Karpas-422 (cell line): Measurements from ENCODE around the gene BRCA2. TPM values are rescaled to one million over a fixed set of nuclear protein-coding genes. Genes with fewer than 3 reads are reported as not detected.

Source experiments
- DNase-seq: peaks from one replicate; pipeline ENCODE4 v3.0.0-alpha.2; 2015
- H2AFZ ChIP-seq: fragments of 200-600 bp; sonication (generic); 2 replicates; pipeline ENCODE4 v1.6.1; 2014; ENCODE audit warnings: antibody characterized with exemption, low read length, mixed read lengths
- H3K27ac ChIP-seq: fragments of 200-600 bp; sonication (generic); 2 replicates; pipeline ENCODE4 v1.5.1; 2014; ENCODE audit warnings: mild to moderate bottlenecking, low read length, moderate library complexity
- H3K27me3 ChIP-seq: fragments of 200-600 bp; sonication (generic); 2 replicates; pipeline ENCODE4 v1.6.1; 2014; ENCODE audit warnings: low read length, mixed read lengths
- H3K36me3 ChIP-seq: fragments of 200-600 bp; sonication (generic); 2 replicates; pipeline ENCODE4 v1.6.1; 2014; ENCODE audit warnings: low read length, mixed read lengths; ENCODE audit not compliant: insufficient read depth
- H3K4me1 ChIP-seq: fragments of 200-600 bp; sonication (generic); 2 replicates; pipeline ENCODE4 v1.6.1; 2014; ENCODE audit warnings: mild to moderate bottlenecking, low read length, mixed read lengths
- H3K4me2 ChIP-seq: fragments of 200-600 bp; sonication (generic); 2 replicates; pipeline ENCODE4 v1.6.1; 2014; ENCODE audit warnings: low read length, low read depth, mild to moderate bottlenecking; ENCODE audit not compliant: poor library complexity, severe bottlenecking
- H3K4me3 ChIP-seq: fragments of 200-600 bp; sonication (generic); 2 replicates; pipeline ENCODE4 v1.5.1; 2014; ENCODE audit warnings: mild to moderate bottlenecking, antibody characterized with exemption, low read length, mixed read lengths
- H3K79me2 ChIP-seq: fragments of 200-600 bp; sonication (generic); 2 replicates; pipeline ENCODE4 v1.6.1; 2014; ENCODE audit warnings: mild to moderate bottlenecking, low read length, mixed read lengths
- H3K9ac ChIP-seq: fragments of 200-600 bp; sonication (generic); 2 replicates; pipeline ENCODE4 v1.6.0; 2014; ENCODE audit warnings: low read length
- H3K9me2 ChIP-seq: fragments of 200-600 bp; sonication (generic), shearing (Covaris generic); replicated peaks from 2 replicates; pipeline ENCODE4 v1.6.0; 2014; ENCODE audit warnings: mild to moderate bottlenecking, low read length, moderate library complexity; ENCODE audit not compliant: insufficient read depth
- H3K9me3 ChIP-seq: fragments of 300-700, 200-600 bp; sonication (generic); 2 replicates; pipeline ENCODE4 v1.6.1; 2014; ENCODE audit warnings: low read length, mixed read lengths
- H4K20me1 ChIP-seq: fragments of 200-600 bp; sonication (generic); 2 replicates; pipeline ENCODE4 v1.6.1; 2014; ENCODE audit warnings: mild to moderate bottlenecking, antibody characterized with exemption, low read length, low read depth; ENCODE audit not compliant: insufficient read depth
- total RNA-seq: library from RNA; depleted of rRNA; stranded (reverse); fragments of >200 nt; shearing (Covaris generic); gene quantifications from 2 replicates; pipeline ENCODE4 v1.2.3, GENCODE V29; 2014; ENCODE audit warnings: low replicate concordance

The BRCA2 gene
- total RNA-seq, 1 experiment from 2014 or later, result 16.8 TPM

DNA sequence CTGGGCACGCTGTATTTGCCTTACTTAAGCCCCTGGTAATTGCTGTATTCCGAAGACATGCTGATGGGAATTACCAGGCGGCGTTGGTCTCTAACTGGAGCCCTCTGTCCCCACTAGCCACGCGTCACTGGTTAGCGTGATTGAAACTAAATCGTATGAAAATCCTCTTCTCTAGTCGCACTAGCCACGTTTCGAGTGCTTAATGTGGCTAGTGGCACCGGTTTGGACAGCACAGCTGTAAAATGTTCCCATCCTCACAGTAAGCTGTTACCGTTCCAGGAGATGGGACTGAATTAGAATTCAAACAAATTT is 676 bp downstream of the BRCA2 start:
- no peak for DNase-seq

DNA sequence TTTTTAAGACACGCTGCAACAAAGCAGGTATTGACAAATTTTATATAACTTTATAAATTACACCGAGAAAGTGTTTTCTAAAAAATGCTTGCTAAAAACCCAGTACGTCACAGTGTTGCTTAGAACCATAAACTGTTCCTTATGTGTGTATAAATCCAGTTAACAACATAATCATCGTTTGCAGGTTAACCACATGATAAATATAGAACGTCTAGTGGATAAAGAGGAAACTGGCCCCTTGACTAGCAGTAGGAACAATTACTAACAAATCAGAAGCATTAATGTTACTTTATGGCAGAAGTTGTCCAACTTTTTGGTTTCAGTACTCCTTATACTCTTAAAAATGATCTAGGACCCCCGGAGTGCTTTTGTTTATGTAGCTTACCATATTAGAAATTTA is 1.2 kb downstream of the BRCA2 start:
- Histone ChIP-seq H3K9ac (peak overlapping the region; percentile 98), H3K4me2 (peak overlapping the region; percentile 100), H3K36me3 (peaks cover 11% of the 10 kb centered on the region; the same call in 1 of the 2 replicates), H3K4me1 (peaks cover 30% of the 10 kb centered on the region), H4K20me1 (no peaks in the 10 kb centered on the region), H3K27ac (peak overlapping the region; percentile 90), H3K27me3 (no peaks in the 10 kb centered on the region), H3K79me2 (peaks cover 26% of the 10 kb centered on the region), H3K4me3 (peak overlapping the region; percentile 93), H3K9me3 (no peaks in the 10 kb centered on the region), H2AFZ (no peak overlapping the region), H3K9me2 (no peaks in the 10 kb centered on the region)
- DNase-seq, result peak; percentile 45

More for the DNA sequence above, 676 bp downstream of the BRCA2 start:
- H3K9ac ChIP-seq, result peak overlapping the region; percentile 98
- peak overlapping the region; percentile 47; the same call in 1 of the 2 replicates for H2AFZ ChIP-seq
- no peaks in the 10 kb centered on the region for H3K27me3 ChIP-seq
- H3K36me3 ChIP-seq, result peaks cover 8% of the 10 kb centered on the region; the same call in 1 of the 2 replicates
- peak overlapping the region; percentile 93 for H3K4me3 ChIP-seq
- peak overlapping the region; percentile 90 for H3K27ac ChIP-seq
- peak overlapping the region; percentile 100 for H3K4me2 ChIP-seq
- H3K79me2 ChIP-seq, result peaks cover 24% of the 10 kb centered on the region
- H4K20me1 ChIP-seq, result no peaks in the 10 kb centered on the region
- H3K9me2 ChIP-seq, result no peaks in the 10 kb centered on the region
- peaks cover 30% of the 10 kb centered on the region for H3K4me1 ChIP-seq
- H3K9me3 ChIP-seq, result no peaks in the 10 kb centered on the region

DNA sequence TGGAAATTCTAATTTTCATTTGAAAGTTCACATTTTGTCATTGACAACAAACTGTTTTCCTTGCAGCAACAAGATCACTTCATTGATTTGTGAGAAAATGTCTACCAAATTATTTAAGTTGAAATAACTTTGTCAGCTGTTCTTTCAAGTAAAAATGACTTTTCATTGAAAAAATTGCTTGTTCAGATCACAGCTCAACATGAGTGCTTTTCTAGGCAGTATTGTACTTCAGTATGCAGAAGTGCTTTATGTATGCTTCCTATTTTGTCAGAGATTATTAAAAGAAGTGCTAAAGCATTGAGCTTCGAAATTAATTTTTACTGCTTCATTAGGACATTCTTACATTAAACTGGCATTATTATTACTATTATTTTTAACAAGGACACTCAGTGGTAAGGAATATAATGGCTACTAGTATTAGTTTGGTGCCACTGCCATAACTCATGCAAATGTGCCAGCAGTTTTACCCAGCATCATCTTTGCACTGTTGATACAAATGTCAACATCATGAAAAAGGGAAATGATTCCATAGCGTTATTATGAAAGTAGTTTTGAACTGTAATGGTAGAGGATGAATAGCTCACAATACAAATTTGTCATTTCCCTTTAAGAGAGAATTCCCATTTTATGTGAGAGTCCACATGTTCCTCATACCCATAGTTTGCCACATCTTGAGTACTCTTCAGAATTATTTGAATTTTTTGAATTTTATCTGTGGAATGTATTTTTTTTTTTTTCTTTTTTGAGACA is 2.6 kb downstream of the BRCA2 start:
- H3K27me3 ChIP-seq, result no peaks in the 10 kb centered on the region
- no peak for DNase-seq
- H3K9ac ChIP-seq, result no peak overlapping the region
- peaks cover 23% of the 10 kb centered on the region for H3K36me3 ChIP-seq
- H2AFZ ChIP-seq, result no peak overlapping the region
- no peak overlapping the region for H3K27ac ChIP-seq
- H3K4me2 ChIP-seq, result no peak overlapping the region
- H3K9me3 ChIP-seq, result no peaks in the 10 kb centered on the region
- H3K79me2 ChIP-seq, result peaks cover 32% of the 10 kb centered on the region
- peaks cover 30% of the 10 kb centered on the region for H3K4me1 ChIP-seq
- H4K20me1 ChIP-seq, result no peaks in the 10 kb centered on the region
- no peak overlapping the region for H3K4me3 ChIP-seq
- H3K9me2 ChIP-seq, result no peaks in the 10 kb centered on the region

DNA sequence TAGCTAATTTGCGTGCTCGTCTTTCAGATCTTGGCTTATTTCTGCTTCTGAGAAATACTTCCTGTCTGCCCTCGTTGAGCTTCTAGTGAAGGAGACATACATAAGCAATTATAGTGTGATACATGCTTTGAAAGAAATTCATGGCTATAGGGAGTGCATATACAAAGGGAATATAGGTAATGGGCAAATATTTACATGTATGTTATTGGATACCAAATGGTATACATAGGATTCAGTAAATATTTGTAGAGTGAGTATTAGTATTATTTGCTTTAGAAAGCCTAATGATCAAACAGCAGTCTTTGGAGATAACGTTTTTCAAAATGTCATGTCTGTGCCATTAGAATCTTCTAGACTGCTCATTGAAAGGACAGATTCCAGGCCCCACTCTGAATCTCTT is 5.2 kb downstream of the BRCA2 start:
- Histone ChIP-seq H3K36me3 (peaks cover 27% of the 10 kb centered on the region), H3K79me2 (peaks cover 37% of the 10 kb centered on the region), H3K4me1 (peaks cover 19% of the 10 kb centered on the region), H3K9me2 (no peaks in the 10 kb centered on the region), H3K9ac (no peak overlapping the region), H3K27ac (no peak overlapping the region), H3K4me3 (no peak overlapping the region), H2AFZ (no peak overlapping the region), H3K4me2 (no peak overlapping the region), H3K9me3 (no peaks in the 10 kb centered on the region), H3K27me3 (no peaks in the 10 kb centered on the region), H4K20me1 (no peaks in the 10 kb centered on the region)
- DNase-seq, result no peak

DNA sequence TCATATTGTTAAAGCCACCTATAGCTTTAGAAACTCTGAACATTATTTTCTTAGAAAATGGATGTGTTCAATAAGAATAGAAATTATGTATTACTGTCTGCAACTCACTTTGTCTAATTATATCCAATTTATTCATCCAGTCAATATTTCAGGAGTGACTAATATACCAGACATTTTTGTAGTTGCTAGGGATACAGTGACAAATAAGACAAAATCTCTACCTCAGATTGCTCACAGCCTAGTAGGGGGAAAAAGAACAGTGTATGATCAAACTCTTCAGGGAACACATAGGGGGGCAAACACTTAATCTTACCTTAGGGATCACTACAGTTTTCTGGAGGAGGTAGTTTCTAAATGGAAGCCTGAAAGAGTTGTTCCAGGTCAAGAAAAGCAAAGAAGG is 8.6 kb downstream of the BRCA2 start:
- H3K4me3 ChIP-seq, result no peak overlapping the region
- H2AFZ ChIP-seq, result no peak overlapping the region

DNA sequence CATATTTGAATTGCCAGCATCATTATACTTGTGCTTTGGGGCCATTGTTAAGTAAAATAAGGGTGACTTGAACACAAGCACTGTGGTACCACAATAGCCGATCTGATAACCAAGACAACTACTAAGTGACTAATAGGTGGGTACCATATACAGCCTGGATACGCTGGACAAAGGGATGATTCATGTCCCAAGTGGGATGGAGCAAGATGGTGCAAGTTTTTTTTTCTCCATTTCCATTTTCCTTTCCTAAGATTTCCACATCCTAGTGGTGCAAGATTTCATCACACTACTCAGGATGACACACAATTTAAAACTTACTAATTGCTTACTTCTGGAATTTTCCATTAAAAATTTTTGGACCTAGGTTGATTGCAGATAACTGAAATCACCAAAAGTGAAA is 15.1 kb downstream of the BRCA2 start:
- no peaks in the 10 kb centered on the region for H4K20me1 ChIP-seq
- no peaks in the 10 kb centered on the region for H3K27me3 ChIP-seq
- DNase-seq, result no peak
- H3K79me2 ChIP-seq, result peaks cover 18% of the 10 kb centered on the region
- H3K4me2 ChIP-seq, result no peak overlapping the region
- no peak overlapping the region for H3K9ac ChIP-seq
- no peaks in the 10 kb centered on the region for H3K4me1 ChIP-seq
- no peak overlapping the region for H2AFZ ChIP-seq
- H3K27ac ChIP-seq, result no peak overlapping the region
- peaks cover 41% of the 10 kb centered on the region; the same call in 1 of the 2 replicates for H3K36me3 ChIP-seq
- H3K9me2 ChIP-seq, result no peaks in the 10 kb centered on the region
- no peaks in the 10 kb centered on the region for H3K9me3 ChIP-seq
- H3K4me3 ChIP-seq, result no peak overlapping the region

More for the DNA sequence above, 8.6 kb downstream of the BRCA2 start:
- H4K20me1 ChIP-seq, result no peaks in the 10 kb centered on the region
- no peaks in the 10 kb centered on the region for H3K27me3 ChIP-seq
- no peaks in the 10 kb centered on the region for H3K9me3 ChIP-seq
- peaks cover 15% of the 10 kb centered on the region for H3K79me2 ChIP-seq
- no peaks in the 10 kb centered on the region for H3K9me2 ChIP-seq
- H3K27ac ChIP-seq, result no peak overlapping the region
- H3K36me3 ChIP-seq, result peaks cover 35% of the 10 kb centered on the region
- H3K9ac ChIP-seq, result no peak overlapping the region
- H3K4me1 ChIP-seq, result no peaks in the 10 kb centered on the region
- no peak for DNase-seq
- no peak overlapping the region for H3K4me2 ChIP-seq

DNA sequence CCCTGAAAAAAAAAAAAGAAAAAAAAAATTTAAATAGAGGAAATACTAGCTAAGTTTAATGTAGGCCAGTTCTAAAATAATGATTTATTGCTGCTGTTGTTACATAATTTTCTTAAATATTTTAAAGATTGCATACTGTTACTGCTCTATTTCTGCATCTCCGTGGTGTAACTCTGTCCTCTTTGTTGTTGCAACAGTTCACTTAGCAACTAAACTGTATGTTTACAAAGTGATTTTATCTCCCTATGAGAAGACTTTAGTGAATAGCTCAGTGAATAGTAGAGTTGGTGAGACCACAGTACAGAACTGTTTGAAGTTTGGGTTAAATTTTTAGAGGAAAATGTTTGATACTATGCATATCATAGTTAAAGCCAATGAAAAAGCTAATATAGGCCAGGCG is 19.4 kb downstream of the BRCA2 start:
- Histone ChIP-seq H4K20me1 (no peaks in the 10 kb centered on the region), H3K9me2 (no peaks in the 10 kb centered on the region), H3K79me2 (peaks cover 19% of the 10 kb centered on the region), H3K4me3 (no peak overlapping the region), H3K27me3 (no peaks in the 10 kb centered on the region), H3K9ac (no peak overlapping the region), H3K36me3 (peaks cover 47% of the 10 kb centered on the region; the same call in 1 of the 2 replicates), H3K4me2 (no peak overlapping the region), H3K27ac (no peak overlapping the region), H2AFZ (no peak overlapping the region), H3K9me3 (no peaks in the 10 kb centered on the region), H3K4me1 (no peaks in the 10 kb centered on the region)
- no peak for DNase-seq

DNA sequence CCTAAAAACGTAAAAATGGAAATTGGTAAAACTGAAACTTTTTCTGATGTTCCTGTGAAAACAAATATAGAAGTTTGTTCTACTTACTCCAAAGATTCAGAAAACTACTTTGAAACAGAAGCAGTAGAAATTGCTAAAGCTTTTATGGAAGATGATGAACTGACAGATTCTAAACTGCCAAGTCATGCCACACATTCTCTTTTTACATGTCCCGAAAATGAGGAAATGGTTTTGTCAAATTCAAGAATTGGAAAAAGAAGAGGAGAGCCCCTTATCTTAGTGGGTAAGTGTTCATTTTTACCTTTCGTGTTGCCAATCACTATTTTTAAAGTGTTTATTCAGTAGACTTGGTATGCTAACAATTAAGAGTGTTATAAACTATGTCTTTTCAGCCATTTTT is 25.6 kb downstream of the BRCA2 start:
- peaks cover 23% of the 10 kb centered on the region for H3K79me2 ChIP-seq
- DNase-seq, result no peak
- no peaks in the 10 kb centered on the region for H3K27me3 ChIP-seq
- H2AFZ ChIP-seq, result no peak overlapping the region
- H4K20me1 ChIP-seq, result no peaks in the 10 kb centered on the region
- H3K9ac ChIP-seq, result no peak overlapping the region
- no peak overlapping the region for H3K4me3 ChIP-seq
- peaks cover 6% of the 10 kb centered on the region; the same call in 1 of the 2 replicates for H3K4me1 ChIP-seq
- H3K9me3 ChIP-seq, result no peaks in the 10 kb centered on the region
- H3K27ac ChIP-seq, result peak overlapping the region; percentile 30; the same call in 1 of the 2 replicates
- H3K36me3 ChIP-seq, result peaks cover 21% of the 10 kb centered on the region; the same call in 1 of the 2 replicates
- no peaks in the 10 kb centered on the region for H3K9me2 ChIP-seq
- no peak overlapping the region for H3K4me2 ChIP-seq
